GM19395 (cell line): ENCODE data around the gene ITPK1.

Source experiments
- ATAC-seq: cut with Tn5 transposase; IDR thresholded peaks from one replicate; pipeline ENCODE4 v1.9.1; 2021; ENCODE audit warnings: mild to moderate bottlenecking, moderate library complexity; ENCODE audit not compliant: unreplicated experiment

The ITPK1 gene

DNA sequence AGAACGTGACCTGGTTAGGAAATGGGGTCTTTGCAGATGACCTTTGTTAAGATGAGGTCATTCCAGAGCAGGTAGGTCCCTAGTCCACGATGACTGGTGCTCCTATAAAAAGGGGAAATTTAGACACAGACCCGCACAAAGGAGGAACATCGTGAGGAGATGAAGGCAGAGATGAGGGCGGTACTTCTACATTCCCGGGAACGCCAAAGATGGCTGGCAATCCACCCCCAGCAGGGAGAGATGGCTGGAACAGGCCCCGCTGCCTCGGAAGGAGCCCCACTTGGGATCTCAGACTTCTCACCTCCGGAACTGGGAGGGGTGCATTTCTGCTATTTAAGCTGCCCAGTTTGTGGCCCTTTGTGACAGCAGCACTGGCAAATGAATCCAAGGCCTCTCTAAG is 85.0 kb downstream of the ITPK1 start:
- ATAC-seq: no peak

DNA sequence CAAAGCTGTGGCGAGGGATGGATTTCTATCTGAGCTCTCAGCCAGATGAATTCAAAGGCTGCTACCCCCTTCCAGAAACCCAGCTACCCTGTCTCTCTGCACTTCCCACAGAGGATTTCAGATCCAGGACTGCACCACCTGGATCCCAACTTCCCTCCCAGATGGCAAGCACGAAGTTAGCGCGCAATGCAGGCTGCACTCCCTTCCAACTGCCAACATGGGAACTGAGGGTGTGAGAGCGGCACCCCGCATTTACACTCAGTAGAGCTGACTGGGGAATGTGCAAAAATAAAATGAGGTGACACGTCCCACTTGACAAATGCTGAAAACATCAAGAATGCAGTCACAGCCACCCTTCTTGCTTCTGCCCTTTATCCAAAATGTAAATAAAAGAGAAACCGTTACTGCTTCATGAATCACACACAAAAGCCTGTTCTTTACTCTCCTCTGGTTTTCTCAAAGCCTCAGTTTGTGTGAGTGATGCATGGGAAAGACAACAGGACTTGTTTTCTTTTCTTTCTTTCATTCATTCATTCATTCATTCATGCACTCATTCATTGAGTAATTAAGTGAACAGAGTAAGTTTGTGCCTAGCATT is 85.7 kb downstream of the ITPK1 start:
- ATAC-seq: no peak

- no peak for ATAC-seq
Measured at GRCh38 chr14:93029417-93029816, 86.3 kb downstream of the ITPK1 start.

GRCh38 chr14:93028724-93029076 is 87.0 kb downstream of the ITPK1 start:
- ATAC-seq: no peak

DNA sequence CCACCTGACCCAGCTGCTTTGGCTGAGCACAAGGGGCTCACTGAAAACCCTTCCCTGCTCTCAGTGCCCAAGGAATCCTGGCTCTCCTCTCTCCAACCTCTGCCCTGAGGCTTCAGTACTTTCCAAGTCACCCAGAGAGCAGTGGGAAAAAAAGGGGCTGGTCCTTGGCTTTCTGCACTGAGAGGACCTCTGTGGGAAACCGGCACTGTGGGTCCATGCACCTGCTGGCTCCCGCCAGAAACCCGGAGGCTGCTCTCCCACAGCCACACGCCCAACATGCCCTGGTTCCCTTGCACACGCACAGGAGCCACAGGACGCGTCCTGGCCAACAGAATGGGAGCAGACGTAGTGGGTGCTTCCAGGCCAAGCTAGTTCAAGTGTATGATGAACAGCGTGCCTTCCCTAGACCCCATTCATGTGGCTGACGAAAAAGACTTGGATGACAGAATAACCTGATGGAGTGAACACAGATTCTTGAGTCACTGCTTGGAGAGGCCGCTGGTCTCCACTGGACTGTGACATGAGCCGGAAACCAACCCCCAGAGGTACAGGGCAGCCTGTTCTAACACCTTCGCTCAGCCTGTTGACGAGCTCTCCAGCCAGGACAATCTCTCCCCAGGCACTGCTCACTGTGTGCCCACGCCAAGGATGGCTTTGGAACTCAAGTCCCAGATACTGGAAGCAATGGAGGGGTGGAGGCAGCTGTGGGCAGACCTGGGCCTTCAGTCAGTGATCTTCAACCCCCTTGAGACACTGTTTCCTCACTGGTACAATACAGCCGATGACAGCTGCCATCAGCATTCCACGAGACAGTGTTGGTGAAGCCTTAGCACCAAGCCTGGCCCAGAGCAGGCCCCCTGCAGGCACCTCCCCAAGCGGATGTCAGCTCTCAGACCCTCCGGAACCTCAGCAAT is 87.7 kb downstream of the ITPK1 start:
- no peak for ATAC-seq

DNA sequence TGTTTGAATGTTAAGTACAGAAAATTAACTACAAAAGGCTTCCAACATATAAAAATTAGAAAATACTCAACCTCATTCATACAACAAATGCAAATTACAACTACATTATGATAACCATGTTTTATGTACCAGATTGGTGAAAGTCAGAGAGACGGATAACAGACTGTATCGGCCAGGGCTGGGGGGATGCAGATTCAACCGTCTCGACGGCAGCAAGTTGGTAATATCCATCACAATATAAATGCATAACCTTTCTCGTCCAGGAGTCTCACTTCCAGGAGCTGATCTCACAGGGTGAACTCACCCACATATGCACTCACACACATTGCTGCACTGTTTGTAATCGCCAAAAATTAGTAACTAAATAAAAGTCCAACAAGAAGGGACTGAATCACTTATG is 89.4 kb downstream of the ITPK1 start:
- no peak for ATAC-seq

DNA sequence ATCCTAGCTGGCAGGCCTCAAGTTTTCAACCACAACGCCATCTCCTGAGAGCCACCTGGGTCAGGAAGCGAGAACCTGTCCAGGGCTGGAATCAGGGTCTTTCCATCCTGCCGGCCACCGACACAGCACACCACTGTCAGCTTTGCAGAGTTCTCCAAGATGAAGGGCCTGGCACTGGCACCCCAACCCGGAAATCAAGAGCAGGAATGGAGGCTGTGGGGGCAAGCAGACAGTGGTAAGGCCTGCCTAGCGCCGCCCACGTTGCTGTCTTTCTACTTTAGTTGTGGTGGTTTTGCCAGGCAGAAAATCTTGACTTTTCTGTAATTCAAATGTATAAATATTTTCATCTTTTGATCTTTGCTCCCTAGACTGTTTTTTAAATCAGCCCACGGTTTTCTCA is 90.7 kb downstream of the ITPK1 start:
- no peak for ATAC-seq

- ATAC-seq: no peak
Measured at GRCh38 chr14:93024493-93024892, 91.2 kb downstream of the ITPK1 start.

- no peak for ATAC-seq
Measured at GRCh38 chr14:93023802-93024434, 91.8 kb downstream of the ITPK1 start.

GRCh38 chr14:93023039-93023438 is 92.7 kb downstream of the ITPK1 start:
- ATAC-seq: no peak

GRCh38 chr14:93019970-93020369 is 95.8 kb downstream of the ITPK1 start:
- ATAC-seq: no peak

- no peak for ATAC-seq
Measured at GRCh38 chr14:93019367-93019843, 96.3 kb downstream of the ITPK1 start.

- no peak for ATAC-seq
Measured at GRCh38 chr14:93018366-93018765, 97.4 kb downstream of the ITPK1 start.

DNA sequence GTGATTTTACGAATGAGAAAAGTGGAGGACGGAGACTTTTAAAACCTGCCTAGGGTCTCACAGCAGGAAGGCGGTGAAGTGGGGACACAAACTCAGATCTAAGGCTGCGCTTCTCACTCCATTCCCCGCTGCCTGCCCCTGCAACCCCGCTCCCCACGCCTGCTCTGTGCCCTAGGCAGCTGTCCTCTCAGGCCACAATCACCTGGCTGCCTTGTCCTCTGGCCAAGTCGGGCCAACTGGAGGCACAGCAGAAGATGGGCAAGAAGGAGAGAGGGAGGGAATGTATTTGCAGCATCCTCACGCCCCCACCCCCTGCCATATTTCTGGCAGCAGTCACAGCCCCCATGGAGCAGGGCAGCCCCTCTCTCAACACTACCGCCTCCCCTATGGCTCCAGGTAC is 97.8 kb downstream of the ITPK1 start:
- no peak for ATAC-seq

- ATAC-seq: no peak
Measured at GRCh38 chr14:93017301-93017797, 98.4 kb downstream of the ITPK1 start.

DNA sequence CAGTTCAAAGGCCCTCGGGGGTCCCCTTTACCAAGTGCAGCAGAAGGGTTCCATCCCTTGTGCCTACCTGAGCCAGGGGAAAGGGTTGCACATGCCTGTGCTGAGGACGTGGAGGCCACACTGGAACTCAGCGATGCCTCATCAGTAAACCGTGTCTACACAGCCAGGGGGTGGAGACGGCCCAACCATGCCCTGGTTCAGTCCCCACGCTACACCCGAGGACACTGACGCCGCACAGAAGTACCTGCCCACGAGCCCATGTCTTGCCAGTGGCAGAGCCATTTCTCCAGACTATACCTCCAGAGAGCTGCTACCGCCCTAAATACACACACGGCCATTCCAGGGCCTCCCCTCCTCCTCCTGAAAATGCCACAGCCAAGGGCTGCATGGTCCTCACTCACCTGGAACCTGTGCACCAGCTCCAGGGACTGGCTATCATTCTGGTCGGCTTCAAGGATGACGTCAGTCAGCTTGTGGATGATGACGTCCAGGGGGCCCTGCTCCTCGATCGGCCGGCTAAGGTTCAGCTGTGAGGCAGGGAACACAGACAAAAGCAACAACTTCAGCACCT is 99.4 kb downstream of the ITPK1 start:
- no peak for ATAC-seq

DNA sequence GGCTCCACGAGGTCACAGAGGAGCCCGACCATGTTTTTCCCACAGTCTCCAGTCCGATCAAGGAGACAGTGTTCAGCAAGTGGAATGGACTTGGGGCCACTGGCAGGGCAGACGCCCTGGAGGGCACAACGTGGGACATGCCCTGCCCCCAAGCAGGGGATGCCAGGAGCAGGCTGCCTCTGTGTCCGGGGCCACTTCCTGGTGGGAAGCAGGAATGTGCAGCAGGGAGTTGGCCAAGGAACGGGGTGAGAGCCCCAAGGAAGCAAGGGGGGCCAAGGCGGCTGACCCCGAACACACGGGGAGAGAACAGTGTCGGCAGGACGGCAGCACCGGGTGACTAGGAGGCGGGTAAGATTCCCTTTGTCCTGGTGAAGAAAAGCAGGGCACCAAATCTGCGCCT is 100.2 kb downstream of the ITPK1 start:
- ATAC-seq: no peak

GRCh38 chr14:93015064-93015463 is 100.7 kb downstream of the ITPK1 start:
- no peak for ATAC-seq

DNA sequence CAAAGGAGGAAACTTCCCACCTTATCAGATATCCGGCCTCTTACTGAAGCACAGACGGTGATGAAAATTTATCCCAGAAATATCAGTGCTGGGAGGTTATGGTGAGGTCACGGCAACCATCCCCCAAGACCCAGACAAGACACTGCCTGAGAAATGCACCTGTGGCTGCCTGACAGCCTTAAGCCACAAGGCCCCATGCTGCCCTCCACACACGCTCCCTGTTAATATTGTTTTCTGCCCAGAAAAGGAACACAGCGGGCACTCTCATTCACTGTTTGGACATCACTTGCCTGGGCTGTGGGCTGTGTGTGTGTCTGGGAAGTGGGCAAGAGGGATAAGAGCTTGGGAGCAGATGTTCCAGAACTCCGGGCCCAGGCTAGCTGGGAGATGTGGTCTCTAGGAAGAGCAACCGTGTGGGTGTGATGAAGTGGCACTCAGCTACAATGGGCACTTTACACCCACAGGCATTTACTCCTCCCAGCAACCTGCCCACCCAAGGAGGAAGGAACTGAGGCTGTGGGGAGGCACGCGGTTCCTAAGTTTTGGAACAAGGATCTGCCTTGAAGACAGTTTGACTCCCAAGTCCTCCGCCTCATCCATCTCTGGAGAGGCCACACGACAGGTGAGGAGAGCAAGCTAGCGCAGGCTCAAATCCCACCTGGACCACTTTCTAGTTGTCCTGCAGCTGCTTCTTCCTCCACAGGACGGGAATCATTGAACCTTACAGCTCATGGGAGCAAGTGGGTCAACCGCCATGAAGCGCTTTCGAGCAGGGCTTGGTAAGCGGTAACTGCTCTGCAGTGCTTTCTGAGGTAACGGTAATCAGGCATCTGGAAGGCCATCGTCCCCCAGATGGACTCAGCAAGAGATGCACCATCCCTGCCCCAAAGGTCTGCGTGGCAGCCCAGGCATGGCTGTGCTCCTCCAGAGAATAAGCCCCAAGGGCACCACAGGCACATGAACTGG is 101.4 kb downstream of the ITPK1 start:
- no peak for ATAC-seq
